ENCODE results near the gene ING3. TPM values are rescaled to one million over a fixed set of nuclear protein-coding genes. Genes with fewer than 3 reads are reported as not detected.
"Not testable (repeated sequence)": the region's sequence is repeated elsewhere in the genome, so short reads cannot be mapped to it uniquely, and the experiment has no call there.

Gene ING3
- polyA plus RNA-seq, 1 of the 3 experiments (the other 2 are of a cell fraction): 8.3 TPM

GRCh38 chr7:121003986-121004685 lies 53.6 kb downstream of the ING3 start (continued):
- TF ChIP-seq RCOR1 (IDR thresholded peaks at IDR 0.05; ENCODE audit: low read length) (no peak), TCF12 (IDR thresholded peaks at IDR 0.05) (no peak)

- Histone ChIP-seq H3F3A (replicated peaks; ENCODE audit: insufficient read depth) (peaks cover 19% of the 10 kb centered on the region), H3K4me1 (ENCODE audit: control insufficient read depth in 1 of 2, insufficient read depth in 2 of 2, low read depth in 1 of 2, low read length in 1 of 2) (peaks cover 6 to 14% of the 10 kb centered on the region in 2 experiments; a peak in 3 of 4 replicates)
- H3K27ac ChIP-seq (ENCODE audit: low read depth in 2 of 2, low read length in 1 of 2); H3K9me3 ChIP-seq; CTCF ChIA-PET; H3K9ac ChIP-seq; H2AFZ ChIP-seq (ENCODE audit: low read depth); POLR2A ChIA-PET; H3K36me3 ChIP-seq (replicated peaks in 1 of 2; ENCODE audit: control insufficient read depth in 1 of 2, insufficient read depth in 2 of 2, low read length in 1 of 2); H3K79me2 ChIP-seq (ENCODE audit: insufficient read depth); H3K27me3 ChIP-seq (ENCODE audit: insufficient read depth); H3K4me2 ChIP-seq; DNase-seq; H4K20me1 ChIP-seq (ENCODE audit: insufficient read depth); H3K9me2 ChIP-seq; H3K4me3 ChIP-seq (ENCODE audit: low read depth in 2 of 2, low read length in 1 of 2): not testable (repeated sequence)
- WGBS (ENCODE audit: low lambda C conversion rate): 81% methylated on average over 4 of the region's 4 CpGs
Observed at GRCh38 chr7:121005058-121005457, 54.5 kb downstream of the ING3 start.

- H4K20me1 ChIP-seq (ENCODE audit: insufficient read depth): no peaks in the 10 kb centered on the region
- H3K79me2 ChIP-seq (ENCODE audit: insufficient read depth): no peaks in the 10 kb centered on the region
- no peak overlapping the region for H3K9ac ChIP-seq
- 87% methylated on average over 4 of the region's 4 CpGs for WGBS (ENCODE audit: low lambda C conversion rate)
- no peak overlapping the region for H3K27ac ChIP-seq (ENCODE audit: low read depth in 2 of 2, low read length in 1 of 2)
- no peaks in the 10 kb centered on the region for H3K36me3 ChIP-seq (replicated peaks in 1 of 2; ENCODE audit: control insufficient read depth in 1 of 2, insufficient read depth in 2 of 2, low read length in 1 of 2)
- no peaks in the 10 kb centered on the region for H3K27me3 ChIP-seq (ENCODE audit: insufficient read depth)
- no peaks in the 10 kb centered on the region for H3K9me3 ChIP-seq
- H3K4me3 ChIP-seq (ENCODE audit: low read depth in 2 of 2, low read length in 1 of 2): no peak overlapping the region
- POLR2A ChIA-PET: no interaction called here
- no peaks in the 10 kb centered on the region for H3K9me2 ChIP-seq
- no peak for TF ChIP-seq POLR2AphosphoS5 (IDR thresholded peaks at IDR 0.05; ENCODE audit: low read depth, low read length)
- no peak for TF ChIP-seq ELF1 (IDR thresholded peaks at IDR 0.05)
- no peak for TF ChIP-seq SIN3A (IDR thresholded peaks at IDR 0.05; ENCODE audit: borderline replicate concordance, low read depth, low read length)
- no peak for TF ChIP-seq RXRA (IDR thresholded peaks at IDR 0.05; ENCODE audit: borderline replicate concordance, low read depth)
- no peak for TF ChIP-seq MEF2A (IDR thresholded peaks at IDR 0.05; ENCODE audit: borderline replicate concordance, low read depth)
- no peak for TF ChIP-seq IRF3 (IDR thresholded peaks at IDR 0.05; ENCODE audit: low read depth, low read length)
- TF ChIP-seq FOXJ3 (CRISPR knock-in tag; IDR thresholded peaks at IDR 0.05): no peak
- TF ChIP-seq GATA2 (CRISPR knock-in tag; IDR thresholded peaks at IDR 0.05): no peak
- no peak for TF ChIP-seq NRF1 (IDR thresholded peaks at IDR 0.05; ENCODE audit: low read depth, low read length)
- no peak for TF ChIP-seq RCOR1 (IDR thresholded peaks at IDR 0.05; ENCODE audit: low read length)
- no peak for TF ChIP-seq USF1 (IDR thresholded peaks at IDR 0.05; ENCODE audit: borderline replicate concordance, low read depth)
- TF ChIP-seq CTCF (IDR thresholded peaks at IDR 0.05): no peak
- TF ChIP-seq JUND (IDR thresholded peaks at IDR 0.05): no peak
- no peak for TF ChIP-seq RFX5 (IDR thresholded peaks at IDR 0.05; ENCODE audit: low read length)
- TF ChIP-seq FOSL2 (IDR thresholded peaks at IDR 0.05; ENCODE audit: borderline replicate concordance, low read depth): no peak
- TF ChIP-seq EZH2phosphoT487 (IDR thresholded peaks at IDR 0.05; ENCODE audit: borderline replicate concordance, low read depth): no peak
- TF ChIP-seq GABPA (IDR thresholded peaks at IDR 0.05; ENCODE audit: low read depth): no peak
- no peak for TF ChIP-seq TEAD4 (IDR thresholded peaks at IDR 0.05; ENCODE audit: borderline replicate concordance, insufficient read depth)
- H2AFZ ChIP-seq (ENCODE audit: low read depth): no peak overlapping the region
- no peak overlapping the region for H3K4me2 ChIP-seq
- H3F3A ChIP-seq (replicated peaks; ENCODE audit: insufficient read depth): peaks cover 19% of the 10 kb centered on the region
- H3K4me1 ChIP-seq (ENCODE audit: control insufficient read depth in 1 of 2, insufficient read depth in 2 of 2, low read depth in 1 of 2, low read length in 1 of 2): peaks cover 8 to 14% of the 10 kb centered on the region in 2 experiments; a peak in 3 of 4 replicates
- DNase-seq: no peak
- CTCF ChIA-PET: interaction anchor here (0.9 kb wide), 2 partner anchors 15 to 17 kb away, joined by 3 read pairs; no protein-coding TSS in a partner anchor
Observed at GRCh38 chr7:121005996-121006584, 55.5 kb downstream of the ING3 start.

All from SK-N-SH (cell line).